Measurements from ENCODE around the gene ZSCAN31.

GRCh38 chr6:28357036-28357435 lies 21.1 kb upstream of the ZSCAN31 start:
- TF ChIP-seq EZH2 (IDR thresholded peaks at IDR 0.05; ENCODE audit: borderline replicate concordance, low read depth, low read length, severe bottlenecking) = no peak
- TF ChIP-seq, protein P1, sequence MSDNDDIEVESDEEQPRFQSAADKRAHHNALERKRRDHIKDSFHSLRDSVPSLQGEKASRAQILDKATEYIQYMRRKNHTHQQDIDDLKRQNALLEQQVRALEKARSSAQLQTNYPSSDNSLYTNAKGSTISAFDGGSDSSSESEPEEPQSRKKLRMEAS (IDR thresholded peaks at IDR 0.05; ENCODE audit: insufficient read depth, insufficient read length) = no peak
- TF ChIP-seq POLR2AphosphoS5 (IDR thresholded peaks at IDR 0.05; ENCODE audit: insufficient read depth, low read depth, low read length) = no peak
- TF ChIP-seq, protein P2, sequence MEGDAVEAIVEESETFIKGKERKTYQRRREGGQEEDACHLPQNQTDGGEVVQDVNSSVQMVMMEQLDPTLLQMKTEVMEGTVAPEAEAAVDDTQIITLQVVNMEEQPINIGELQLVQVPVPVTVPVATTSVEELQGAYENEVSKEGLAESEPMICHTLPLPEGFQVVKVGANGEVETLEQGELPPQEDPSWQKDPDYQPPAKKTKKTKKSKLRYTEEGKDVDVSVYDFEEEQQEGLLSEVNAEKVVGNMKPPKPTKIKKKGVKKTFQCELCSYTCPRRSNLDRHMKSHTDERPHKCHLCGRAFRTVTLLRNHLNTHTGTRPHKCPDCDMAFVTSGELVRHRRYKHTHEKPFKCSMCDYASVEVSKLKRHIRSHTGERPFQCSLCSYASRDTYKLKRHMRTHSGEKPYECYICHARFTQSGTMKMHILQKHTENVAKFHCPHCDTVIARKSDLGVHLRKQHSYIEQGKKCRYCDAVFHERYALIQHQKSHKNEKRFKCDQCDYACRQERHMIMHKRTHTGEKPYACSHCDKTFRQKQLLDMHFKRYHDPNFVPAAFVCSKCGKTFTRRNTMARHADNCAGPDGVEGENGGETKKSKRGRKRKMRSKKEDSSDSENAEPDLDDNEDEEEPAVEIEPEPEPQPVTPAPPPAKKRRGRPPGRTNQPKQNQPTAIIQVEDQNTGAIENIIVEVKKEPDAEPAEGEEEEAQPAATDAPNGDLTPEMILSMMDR (IDR thresholded peaks at IDR 0.05; ENCODE audit: extremely low read depth in 1 of 2, insufficient read depth in 1 of 2, low read depth in 1 of 2, low read length in 2 of 2) = no peak
